ENCODE measurements around the gene KLHDC4.

Gene KLHDC4

GRCh38 chr16:87725596-87726235, 40.1 kb downstream of the KLHDC4 start:
- Histone ChIP-seq H3K27me3 (ENCODE audit: insufficient read depth, low read length) (no peaks in the 10 kb centered on the region), H4K91ac (ENCODE audit: low read depth, low read length) (no peak overlapping the region), H3K36me3 (ENCODE audit: control insufficient read depth in 1 of 2, insufficient read depth in 2 of 2, low read length in 2 of 2) (peaks cover 19 to 26% of the 10 kb centered on the region in 2 experiments), H3K4ac (ENCODE audit: low read depth, low read length) (no peak overlapping the region), H3K14ac (ENCODE audit: low read length) (no peak overlapping the region), H4K8ac (ENCODE audit: low read depth, low read length) (no peak overlapping the region), H4K12ac (ENCODE audit: low read depth, low read length) (no peak overlapping the region), H3K79me1 (ENCODE audit: low read length) (no peaks in the 10 kb centered on the region), H3K9me3 (ENCODE audit: insufficient read depth, low read depth, low read length) (no peaks in the 10 kb centered on the region), H2AFZ (ENCODE audit: insufficient read depth, low read length, poor library complexity) (no peak overlapping the region), H3K23ac (ENCODE audit: low read length) (no peak overlapping the region), H3K9ac (ENCODE audit: low read length) (no peak overlapping the region), H2AK5ac (ENCODE audit: low read length) (no peak overlapping the region), H3K4me3 (ENCODE audit: low read depth, low read length) (no peak overlapping the region), H2BK120ac (ENCODE audit: insufficient read depth, low read length, poor library complexity) (no peak overlapping the region), H3K4me1 (ENCODE audit: control insufficient read depth in 1 of 2, insufficient read depth in 2 of 2, low read length in 2 of 2) (peaks cover 3 to 9% of the 10 kb centered on the region in 2 experiments), H2BK5ac (ENCODE audit: low read depth, low read length, poor library complexity) (no peak overlapping the region), H3K27ac (ENCODE audit: low read depth, low read length) (no peak overlapping the region), H3K18ac (ENCODE audit: low read length) (no peak overlapping the region), H2BK12ac (ENCODE audit: low read length) (no peak overlapping the region), H3K4me2 (ENCODE audit: low read length) (no peak overlapping the region), H3K79me2 (ENCODE audit: control insufficient read depth, insufficient read depth, low read length, poor library complexity) (no peaks in the 10 kb centered on the region)
- WGBS (ENCODE audit: extremely low coverage, insufficient coverage, insufficient read length): 100% methylated on average over 4 of the region's 28 CpGs
- DNase-seq: no peak

GRCh38 chr16:87724490-87725291, 41.1 kb downstream of the KLHDC4 start:
- H2BK12ac ChIP-seq (ENCODE audit: low read length): no peak overlapping the region

GRCh38 chr16:87723226-87723623, 42.6 kb downstream of the KLHDC4 start:
- Histone ChIP-seq H3K23ac (ENCODE audit: low read length) (no peak overlapping the region), H3K79me2 (ENCODE audit: control insufficient read depth, insufficient read depth, low read length, poor library complexity) (no peaks in the 10 kb centered on the region), H3K18ac (ENCODE audit: low read length) (no peak overlapping the region), H3K4me1 (ENCODE audit: control insufficient read depth in 1 of 2, insufficient read depth in 2 of 2, low read length in 2 of 2) (peaks cover 0 to 3% of the 10 kb centered on the region in 2 experiments), H4K91ac (ENCODE audit: low read depth, low read length) (no peak overlapping the region), H3K4ac (ENCODE audit: low read depth, low read length) (no peak overlapping the region), H2AFZ (ENCODE audit: insufficient read depth, low read length, poor library complexity) (no peak overlapping the region), H2BK12ac (ENCODE audit: low read length) (no peak overlapping the region), H3K27me3 (ENCODE audit: insufficient read depth, low read length) (no peaks in the 10 kb centered on the region), H3K9me3 (ENCODE audit: insufficient read depth, low read depth, low read length) (peaks cover 2% of the 10 kb centered on the region), H2AK5ac (ENCODE audit: low read length) (no peak overlapping the region), H3K27ac (ENCODE audit: low read depth, low read length) (no peak overlapping the region), H4K12ac (ENCODE audit: low read depth, low read length) (no peak overlapping the region), H2BK120ac (ENCODE audit: insufficient read depth, low read length, poor library complexity) (no peak overlapping the region), H3K36me3 (ENCODE audit: control insufficient read depth in 1 of 2, insufficient read depth in 2 of 2, low read length in 2 of 2) (peaks cover 20 to 29% of the 10 kb centered on the region in 2 experiments), H3K4me3 (ENCODE audit: low read depth, low read length) (no peak overlapping the region), H3K4me2 (ENCODE audit: low read length) (no peak overlapping the region), H3K9ac (ENCODE audit: low read length) (no peak overlapping the region), H3K14ac (ENCODE audit: low read length) (no peak overlapping the region), H4K8ac (ENCODE audit: low read depth, low read length) (no peak overlapping the region), H2BK5ac (ENCODE audit: low read depth, low read length, poor library complexity) (no peak overlapping the region), H3K79me1 (ENCODE audit: low read length) (no peaks in the 10 kb centered on the region)
- DNase-seq: peak; percentile 38 to 63
- whole genome bisulfite sequencing (ENCODE audit: extremely low coverage, insufficient coverage, insufficient read length): 100% methylated on average over 1 of the region's 12 CpGs

More at GRCh38 chr16:87724490-87725291, 41.1 kb downstream of the KLHDC4 start:
- Histone ChIP-seq H3K36me3 (ENCODE audit: control insufficient read depth in 1 of 2, insufficient read depth in 2 of 2, low read length in 2 of 2) (peaks cover 26 to 31% of the 10 kb centered on the region in 2 experiments), H4K8ac (ENCODE audit: low read depth, low read length) (no peak overlapping the region), H3K18ac (ENCODE audit: low read length) (no peak overlapping the region), H2AFZ (ENCODE audit: insufficient read depth, low read length, poor library complexity) (no peak overlapping the region), H3K4me2 (ENCODE audit: low read length) (no peak overlapping the region), H3K4ac (ENCODE audit: low read depth, low read length) (no peak overlapping the region), H2AK5ac (ENCODE audit: low read length) (no peak overlapping the region), H2BK5ac (ENCODE audit: low read depth, low read length, poor library complexity) (no peak overlapping the region), H3K9ac (ENCODE audit: low read length) (no peak overlapping the region), H3K79me1 (ENCODE audit: low read length) (no peaks in the 10 kb centered on the region), H3K27ac (ENCODE audit: low read depth, low read length) (no peak overlapping the region), H3K27me3 (ENCODE audit: insufficient read depth, low read length) (no peaks in the 10 kb centered on the region), H2BK120ac (ENCODE audit: insufficient read depth, low read length, poor library complexity) (no peak overlapping the region), H3K4me1 (ENCODE audit: control insufficient read depth in 1 of 2, insufficient read depth in 2 of 2, low read length in 2 of 2) (peaks cover 0 to 9% of the 10 kb centered on the region in 2 experiments), H3K14ac (ENCODE audit: low read length) (no peak overlapping the region), H3K9me3 (ENCODE audit: insufficient read depth, low read depth, low read length) (peaks cover 2% of the 10 kb centered on the region), H3K4me3 (ENCODE audit: low read depth, low read length) (no peak overlapping the region), H3K79me2 (ENCODE audit: control insufficient read depth, insufficient read depth, low read length, poor library complexity) (no peaks in the 10 kb centered on the region), H4K91ac (ENCODE audit: low read depth, low read length) (no peak overlapping the region), H4K12ac (ENCODE audit: low read depth, low read length) (no peak overlapping the region), H3K23ac (ENCODE audit: low read length) (no peak overlapping the region)
- DNase-seq: no peak
- no CpG with 5 or more reads among the region's 19 CpGs for WGBS (ENCODE audit: extremely low coverage, insufficient coverage, insufficient read length)

GRCh38 chr16:87722590-87723225, 43.1 kb downstream of the KLHDC4 start:
- Histone ChIP-seq H4K12ac (ENCODE audit: low read depth, low read length) (no peak overlapping the region), H3K9ac (ENCODE audit: low read length) (no peak overlapping the region)
- no CpG with 5 or more reads among the region's 19 CpGs for WGBS (ENCODE audit: extremely low coverage, insufficient coverage, insufficient read length)

More at GRCh38 chr16:87722590-87723225, 43.1 kb downstream of the KLHDC4 start:
- H3K27me3 ChIP-seq (ENCODE audit: insufficient read depth, low read length): no peaks in the 10 kb centered on the region
- H4K8ac ChIP-seq (ENCODE audit: low read depth, low read length): no peak overlapping the region
- no peaks in the 10 kb centered on the region for H3K79me1 ChIP-seq (ENCODE audit: low read length)
- no peak overlapping the region for H2BK5ac ChIP-seq (ENCODE audit: low read depth, low read length, poor library complexity)
- no peak overlapping the region for H3K4me3 ChIP-seq (ENCODE audit: low read depth, low read length)
- no peak overlapping the region for H3K27ac ChIP-seq (ENCODE audit: low read depth, low read length)
- peaks cover 2% of the 10 kb centered on the region for H3K9me3 ChIP-seq (ENCODE audit: insufficient read depth, low read depth, low read length)
- peaks cover 20 to 29% of the 10 kb centered on the region in 2 experiments for H3K36me3 ChIP-seq (ENCODE audit: control insufficient read depth in 1 of 2, insufficient read depth in 2 of 2, low read length in 2 of 2)
- no peak overlapping the region for H2BK120ac ChIP-seq (ENCODE audit: insufficient read depth, low read length, poor library complexity)
- no peak overlapping the region for H2AK5ac ChIP-seq (ENCODE audit: low read length)
- H3K14ac ChIP-seq (ENCODE audit: low read length): no peak overlapping the region
- H3K4ac ChIP-seq (ENCODE audit: low read depth, low read length): no peak overlapping the region
- H3K18ac ChIP-seq (ENCODE audit: low read length): no peak overlapping the region
- H3K4me2 ChIP-seq (ENCODE audit: low read length): no peak overlapping the region
- no peak overlapping the region for H3K23ac ChIP-seq (ENCODE audit: low read length)
- H2BK12ac ChIP-seq (ENCODE audit: low read length): no peak overlapping the region
- no peak for DNase-seq
- H3K4me1 ChIP-seq (ENCODE audit: control insufficient read depth in 1 of 2, insufficient read depth in 2 of 2, low read length in 2 of 2): peaks cover 0 to 2% of the 10 kb centered on the region in 2 experiments
- H3K79me2 ChIP-seq (ENCODE audit: control insufficient read depth, insufficient read depth, low read length, poor library complexity): no peaks in the 10 kb centered on the region
- no peak overlapping the region for H2AFZ ChIP-seq (ENCODE audit: insufficient read depth, low read length, poor library complexity)
- no peak overlapping the region for H4K91ac ChIP-seq (ENCODE audit: low read depth, low read length)

Data from trophoblast cell (in vitro differentiated cells and primary cell).